GM21526 (cell line): ENCODE measurements around the gene TRMO.
A peak's percentile ranks its signal among the peaks of the same experiment; 100 is the strongest.

Experiments
- ATAC-seq: cut with Tn5 transposase; IDR thresholded peaks from one replicate; pipeline ENCODE4 v1.9.1; 2021; ENCODE audit warnings: moderate library complexity; ENCODE audit not compliant: unreplicated experiment, low FRiP score

TRMO gene

DNA sequence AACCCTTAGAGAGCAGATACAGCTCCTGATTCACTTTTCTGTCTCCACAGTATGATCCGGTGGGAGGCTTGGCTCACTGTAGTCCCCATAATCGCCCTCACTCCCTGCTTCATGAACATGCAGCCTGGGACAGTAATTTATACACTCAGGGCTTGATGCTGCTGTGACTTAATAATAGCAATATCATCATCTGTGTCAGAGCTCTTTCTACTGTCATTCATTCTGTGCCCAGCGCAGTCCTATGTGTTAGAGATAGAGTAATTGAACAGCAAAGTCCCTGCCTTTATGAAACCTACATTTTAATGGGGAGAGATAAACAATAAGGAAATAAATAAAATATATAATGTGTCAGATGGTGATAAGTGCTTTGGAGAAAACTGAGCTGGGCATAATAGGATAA lies 18.4 kb upstream of the TRMO start:
- no peak for ATAC-seq

DNA sequence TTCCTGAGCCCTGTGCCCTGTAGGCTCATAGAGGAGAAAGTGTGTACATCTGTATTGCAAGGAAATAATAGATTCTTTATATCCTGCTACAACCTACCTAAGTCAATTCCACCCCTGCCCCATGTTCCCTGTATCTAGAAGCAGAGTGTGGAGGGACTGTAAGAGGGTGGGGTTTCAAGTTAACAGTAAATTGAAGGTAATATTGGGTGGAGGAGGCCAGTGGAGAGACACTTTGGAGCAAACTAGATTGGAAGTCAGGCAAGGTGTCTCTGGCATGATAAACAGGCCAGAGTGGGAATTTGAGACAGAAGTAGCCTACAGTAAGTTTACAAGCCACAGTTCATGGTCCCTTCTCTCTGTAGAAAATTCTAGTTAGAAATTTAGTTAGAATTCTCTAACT lies 17.9 kb upstream of the TRMO start:
- ATAC-seq = no peak

- no peak for ATAC-seq
These were observed 15.9 kb upstream of the TRMO start, which contains the start of gene HEMGN for GRCh38 chr9:97938081-97938644. TSS of gene HEMGN (minus strand) at chr9:97938172. CDS start at chr9:97938136, 36 bp downstream.

DNA sequence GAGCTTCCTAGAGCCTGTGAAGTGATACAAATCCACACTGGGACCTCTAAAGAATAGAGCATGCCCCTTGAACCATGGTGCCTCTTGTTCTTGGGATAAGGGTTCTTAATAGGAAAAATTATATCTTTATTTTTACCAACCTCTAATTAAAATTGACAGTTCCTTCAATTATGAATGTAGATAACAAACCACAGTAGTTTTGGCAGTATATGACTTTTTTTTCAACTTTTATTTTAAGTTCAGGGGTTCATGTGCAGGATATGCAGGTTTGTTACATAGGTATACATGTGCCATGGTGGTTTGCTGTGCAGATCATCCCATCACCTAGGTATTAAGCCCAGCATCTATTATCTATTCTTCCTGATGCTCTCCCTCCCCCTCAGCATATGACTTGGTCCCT lies 14.7 kb upstream of the TRMO start:
- ATAC-seq = no peak

GRCh38 chr9:97935276-97935675 lies 13.0 kb upstream of the TRMO start:
- no peak for ATAC-seq

- no peak for ATAC-seq
These were observed 12.2 kb upstream of the TRMO start for GRCh38 chr9:97934321-97935115.

DNA sequence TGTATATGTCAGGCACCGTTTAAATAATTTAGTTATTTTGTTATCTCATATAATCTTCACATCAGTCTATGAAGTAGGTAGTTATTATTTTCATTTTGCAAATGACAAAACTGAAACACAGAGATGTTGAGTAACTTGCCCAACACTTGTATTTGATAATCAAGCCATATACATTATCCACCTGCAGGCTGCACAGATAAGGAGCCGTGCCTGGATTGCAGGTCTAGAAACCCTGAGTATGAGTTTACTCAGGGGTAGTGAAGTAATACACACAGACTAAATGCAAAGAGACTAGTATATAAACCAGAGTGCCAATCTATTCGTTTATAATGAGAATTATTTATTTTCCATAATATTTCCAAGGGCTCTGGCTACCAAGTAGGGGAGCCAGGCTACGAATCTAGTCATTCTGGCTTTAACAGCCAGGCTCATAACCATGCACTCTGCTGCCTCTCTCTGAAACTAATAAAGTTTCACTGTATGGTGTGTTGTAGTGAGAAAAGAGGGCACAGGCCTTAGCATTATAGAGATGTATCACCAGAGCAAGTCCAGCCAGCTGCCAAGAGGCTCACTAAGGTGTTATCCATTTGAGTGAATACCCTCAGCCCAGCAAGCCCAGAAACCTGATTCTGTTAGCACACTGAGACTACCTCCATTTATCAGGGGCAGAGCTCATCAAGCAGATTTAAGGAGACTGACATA lies 11.1 kb upstream of the TRMO start:
- ATAC-seq = no peak

DNA sequence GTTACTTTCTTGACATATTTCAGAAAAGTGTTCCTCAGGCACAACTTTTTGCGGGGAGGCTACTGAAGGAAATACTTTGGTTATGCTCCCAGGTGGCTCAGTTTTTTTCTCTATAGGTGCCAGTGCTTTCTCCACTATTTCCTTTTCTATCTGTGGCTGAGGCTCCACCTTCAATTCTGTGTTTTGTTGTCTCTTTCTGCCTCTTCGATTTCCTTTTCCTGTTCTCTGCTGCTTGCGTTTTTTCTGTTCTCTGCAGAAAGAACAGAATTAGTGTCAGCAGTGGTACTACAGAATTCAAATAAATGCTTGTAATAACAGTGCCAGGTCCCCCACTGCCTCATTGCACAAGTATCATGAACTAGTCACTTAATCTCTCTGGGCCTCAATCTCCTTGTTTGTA lies 8.7 kb upstream of the TRMO start:
- no peak for ATAC-seq

- no peak for ATAC-seq
These were observed 6.8 kb upstream of the TRMO start for GRCh38 chr9:97928986-97929604.

GRCh38 chr9:97925497-97926334 lies 3.4 kb upstream of the TRMO start:
- ATAC-seq = no peak

DNA sequence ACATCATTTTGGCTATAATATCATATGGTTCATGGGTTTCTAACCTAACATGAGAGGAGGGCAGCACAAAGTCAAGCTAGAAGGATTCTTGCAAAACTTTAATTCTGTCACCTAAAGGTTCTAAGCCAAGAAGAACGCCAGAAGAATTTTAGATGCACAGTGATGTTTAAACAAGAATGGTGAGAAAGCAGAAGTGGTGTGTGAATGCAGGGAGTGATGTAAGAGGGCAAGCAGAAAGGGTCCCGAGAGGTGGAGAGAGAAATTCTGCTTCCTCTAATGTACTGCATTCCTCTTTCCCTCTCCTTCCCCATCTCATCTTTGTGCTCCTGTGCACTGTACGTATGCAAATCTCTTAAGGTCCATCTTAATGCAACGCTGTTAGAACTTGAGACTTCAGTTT lies 2.1 kb upstream of the TRMO start:
- no peak for ATAC-seq

GRCh38 chr9:97923529-97924108 lies 1.3 kb upstream of the TRMO start:
- peak; percentile 40 for ATAC-seq

DNA sequence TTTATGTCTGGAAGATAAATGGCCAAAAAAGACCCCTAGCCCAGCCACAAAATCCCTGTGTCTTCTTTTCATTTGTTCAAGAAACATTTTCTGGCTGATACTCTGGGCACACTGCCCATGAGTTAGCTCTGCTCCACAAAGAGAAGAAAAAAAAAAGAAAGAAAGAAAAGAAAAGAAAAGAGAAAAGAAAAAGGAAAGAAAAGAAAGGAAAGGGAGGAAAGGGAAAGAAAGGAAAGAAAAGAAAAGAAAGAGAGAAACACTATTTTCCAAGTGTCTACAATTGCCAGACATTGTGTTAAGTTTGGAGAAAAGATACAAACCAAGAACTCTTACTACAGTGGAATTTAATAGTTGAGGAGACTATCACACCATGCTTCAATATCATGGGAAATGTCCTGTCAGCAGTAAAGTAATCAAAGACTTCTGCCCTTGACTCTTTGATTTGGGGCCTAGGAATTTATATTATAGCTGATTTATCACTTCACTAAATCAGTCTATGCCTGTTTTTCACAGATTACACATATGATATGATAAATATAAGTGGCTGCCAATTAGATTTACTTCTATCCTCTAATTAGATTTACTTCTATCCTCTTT lies 3.0 kb downstream of the TRMO start:
- ATAC-seq = no peak

GRCh38 chr9:97918611-97919010 lies 3.7 kb downstream of the TRMO start:
- ATAC-seq = no peak

GRCh38 chr9:97911970-97912369 lies 10.3 kb downstream of the TRMO start:
- no peak for ATAC-seq

GRCh38 chr9:97911528-97911927 lies 10.8 kb downstream of the TRMO start:
- no peak for ATAC-seq

- no peak for ATAC-seq
These were observed 11.9 kb downstream of the TRMO start for GRCh38 chr9:97910357-97910756.

- no peak for ATAC-seq
These were observed 13.6 kb downstream of the TRMO start for GRCh38 chr9:97908705-97909104.

DNA sequence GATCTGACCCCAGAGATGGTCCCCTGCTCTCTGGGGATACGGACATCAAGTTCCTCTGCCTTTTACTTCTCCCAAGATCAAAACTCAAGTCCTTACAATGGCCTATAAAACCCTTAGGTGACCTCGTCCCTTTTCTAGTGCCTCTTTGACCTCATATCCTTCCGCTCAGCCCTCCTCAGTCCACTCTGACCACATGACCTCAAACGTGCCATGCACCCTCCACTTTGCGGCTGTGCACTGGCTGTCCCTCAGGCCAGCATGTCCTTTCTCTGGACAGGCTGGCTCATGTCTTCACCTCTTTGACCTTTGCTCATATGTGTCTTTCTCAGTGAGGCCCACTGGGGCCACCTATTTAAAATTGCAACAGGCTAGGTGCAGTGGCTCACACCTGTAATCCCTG lies 14.7 kb downstream of the TRMO start:
- ATAC-seq = no peak

DNA sequence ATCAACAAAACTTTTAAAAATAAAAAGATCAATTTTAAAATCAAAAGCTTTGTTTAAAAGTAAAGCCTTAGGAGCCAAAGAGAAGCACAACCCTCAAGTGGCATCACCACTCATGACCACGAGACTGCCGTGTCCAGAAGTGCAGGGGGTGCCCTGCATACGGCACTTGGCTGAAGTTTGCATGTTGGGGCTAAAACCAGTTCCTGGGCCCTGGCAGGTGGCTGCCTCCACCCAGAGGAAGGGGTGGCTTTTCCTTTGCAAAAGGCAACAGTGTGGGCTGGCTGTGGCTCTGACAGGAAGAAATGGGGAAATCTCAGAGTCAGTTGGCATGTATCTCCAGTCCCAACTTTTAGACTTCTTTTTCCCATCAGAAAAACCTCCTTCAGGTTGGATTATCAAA lies 15.3 kb downstream of the TRMO start:
- ATAC-seq = no peak
